ENCODE results near the gene ZMIZ1. TPM values are rescaled to one million over a fixed set of nuclear protein-coding genes. Genes with fewer than 3 reads are reported as not detected.
A peak's percentile ranks its signal among the peaks of the same experiment; 100 is the strongest.

Gene ZMIZ1
- polyA plus RNA-seq, 2 of the 4 experiments (the other 2 are of a cell fraction): 8.1 to 30.3 TPM

DNA sequence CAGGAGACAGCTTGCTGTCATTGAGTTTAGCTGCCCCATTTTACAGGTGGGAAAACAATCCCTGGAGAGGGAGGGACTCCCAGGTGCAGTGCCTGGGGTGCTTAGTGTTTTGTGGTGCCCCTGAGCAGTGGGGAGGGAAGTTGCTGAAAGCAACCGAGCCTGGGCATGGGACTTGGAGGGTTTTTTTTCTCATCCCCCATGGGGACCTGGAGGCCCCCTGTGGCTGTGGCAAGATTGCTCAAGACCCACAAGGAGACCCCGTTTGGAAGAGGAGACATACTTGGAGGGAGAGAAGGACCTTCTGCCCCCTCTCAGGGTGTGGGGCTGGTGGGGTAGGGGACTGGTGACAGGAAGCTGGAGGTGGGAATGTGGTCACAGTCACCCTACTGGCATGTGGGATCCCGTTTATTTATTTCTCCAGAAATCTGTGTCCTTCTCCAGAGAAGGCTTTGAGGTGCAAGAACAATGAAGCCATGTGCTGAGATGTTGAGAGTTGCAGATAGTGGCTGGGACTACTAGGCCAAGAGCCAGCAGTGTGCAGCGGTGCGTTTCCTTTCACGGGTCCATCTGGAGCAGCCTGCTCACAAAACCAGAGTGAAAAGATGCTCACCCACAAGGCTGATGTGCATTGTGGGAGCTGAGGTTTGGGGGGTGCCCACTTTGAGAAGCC lies 21.5 kb downstream of the ZMIZ1 start:
- POLR2A ChIA-PET: no interaction called here
- CTCF ChIA-PET: interaction anchor here (1.0 to 34.5 kb wide), 2 partner anchors 25 to 103 kb away, joined by 5 to 373 read pairs; no protein-coding TSS in a partner anchor
- H3K9me3 ChIP-seq: no peaks in the 10 kb centered on the region
- H3K4me1 ChIP-seq: peaks cover 99% of the 10 kb centered on the region
- H3K4me3 ChIP-seq: no peak overlapping the region
- FAIRE-seq (no peak), ATAC-seq (no peak), DNase-seq (ENCODE audit: low read depth in 1 of 2, low spot score in 1 of 2) (no peak)
- TF ChIP-seq RFX5 (IDR thresholded peaks at IDR 0.05): no peak
- no peak for TF ChIP-seq TFCP2L1 (CRISPR knock-in tag; IDR thresholded peaks at IDR 0.05)
- TF ChIP-seq RCOR1 (IDR thresholded peaks at IDR 0.05; ENCODE audit: low read depth, low read length): no peak
- TF ChIP-seq EHF (CRISPR knock-in tag; IDR thresholded peaks at IDR 0.05): no peak
- TF ChIP-seq HDAC2 (IDR thresholded peaks at IDR 0.05): no peak
- TF ChIP-seq, protein P1, sequence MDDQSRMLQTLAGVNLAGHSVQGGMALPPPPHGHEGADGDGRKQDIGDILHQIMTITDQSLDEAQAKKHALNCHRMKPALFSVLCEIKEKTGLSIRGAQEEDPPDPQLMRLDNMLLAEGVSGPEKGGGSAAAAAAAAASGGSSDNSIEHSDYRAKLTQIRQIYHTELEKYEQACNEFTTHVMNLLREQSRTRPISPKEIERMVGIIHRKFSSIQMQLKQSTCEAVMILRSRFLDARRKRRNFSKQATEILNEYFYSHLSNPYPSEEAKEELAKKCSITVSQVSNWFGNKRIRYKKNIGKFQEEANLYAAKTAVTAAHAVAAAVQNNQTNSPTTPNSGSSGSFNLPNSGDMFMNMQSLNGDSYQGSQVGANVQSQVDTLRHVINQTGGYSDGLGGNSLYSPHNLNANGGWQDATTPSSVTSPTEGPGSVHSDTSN (IDR thresholded peaks at IDR 0.05): no peak
- no peak for TF ChIP-seq ELK1 (IDR thresholded peaks at IDR 0.05; ENCODE audit: low read depth, low read length)
- TF ChIP-seq PHF8 (IDR thresholded peaks at IDR 0.05; ENCODE audit: borderline replicate concordance, low read depth): no peak
- TF ChIP-seq, protein P2, sequence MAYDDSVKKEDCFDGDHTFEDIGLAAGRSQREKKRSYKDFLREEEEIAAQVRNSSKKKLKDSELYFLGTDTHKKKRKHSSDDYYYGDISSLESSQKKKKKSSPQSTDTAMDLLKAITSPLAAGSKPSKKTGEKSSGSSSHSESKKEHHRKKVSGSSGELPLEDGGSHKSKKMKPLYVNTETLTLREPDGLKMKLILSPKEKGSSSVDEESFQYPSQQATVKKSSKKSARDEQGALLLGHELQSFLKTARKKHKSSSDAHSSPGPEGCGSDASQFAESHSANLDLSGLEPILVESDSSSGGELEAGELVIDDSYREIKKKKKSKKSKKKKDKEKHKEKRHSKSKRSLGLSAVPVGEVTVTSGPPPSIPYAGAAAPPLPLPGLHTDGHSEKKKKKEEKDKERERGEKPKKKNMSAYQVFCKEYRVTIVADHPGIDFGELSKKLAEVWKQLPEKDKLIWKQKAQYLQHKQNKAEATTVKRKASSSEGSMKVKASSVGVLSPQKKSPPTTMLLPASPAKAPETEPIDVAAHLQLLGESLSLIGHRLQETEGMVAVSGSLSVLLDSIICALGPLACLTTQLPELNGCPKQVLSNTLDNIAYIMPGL (CRISPR knock-in tag; IDR thresholded peaks at IDR 0.05; ENCODE audit: borderline replicate concordance): no peak
- no peak for TF ChIP-seq EP300 (IDR thresholded peaks at IDR 0.05)
- H3K4me2 ChIP-seq: no peak overlapping the region
- 69% methylated on average over 6 of the region's 6 CpGs for WGBS (ENCODE audit: missing lambda C conversion rate)
- H3K27ac ChIP-seq: peak overlapping the region in 1 of 2 experiments; percentile 35; a peak in 2 of 6 replicates

DNA sequence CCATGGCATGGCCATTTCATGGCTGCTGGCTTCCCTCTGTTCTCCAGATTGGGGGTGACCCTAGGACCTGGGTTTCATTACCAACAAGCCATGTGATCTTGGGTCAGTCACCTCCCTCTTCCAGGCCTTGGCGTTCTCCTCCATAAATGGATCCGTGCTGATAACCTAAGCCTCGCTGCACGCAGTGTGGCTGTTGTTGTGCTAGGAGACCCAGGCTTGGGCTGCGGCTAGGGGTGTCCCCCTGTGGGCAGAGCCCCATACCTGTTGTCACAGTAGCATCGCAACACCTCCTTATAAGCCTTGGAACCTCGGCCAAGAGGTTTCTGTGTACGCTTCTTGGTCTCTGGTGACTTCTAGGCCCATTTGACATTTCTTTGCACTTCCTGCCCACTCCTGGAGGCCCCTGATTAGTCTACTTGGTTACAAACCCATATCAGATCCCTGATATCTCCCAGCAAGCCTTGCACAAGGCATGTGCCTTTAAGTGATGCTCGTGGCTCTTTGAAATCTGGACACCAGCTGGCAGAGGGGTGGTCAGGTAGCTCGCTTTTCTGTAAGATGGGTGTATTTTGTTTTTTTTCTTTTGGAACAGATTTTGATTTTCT lies 23.6 kb downstream of the ZMIZ1 start:
- peak overlapping the region; percentile 71; the same call in 2 of the 3 replicates for H3K4me2 ChIP-seq
- peak overlapping the region; percentile 70 to 82; a peak in 4 of 6 replicates for H3K27ac ChIP-seq
- no peak for DNase-seq (ENCODE audit: low read depth in 1 of 2, low spot score in 1 of 2)
- no peak for ATAC-seq
- CTCF ChIA-PET: interaction anchor here (1.4 to 2.3 kb wide), 3 partner anchors 17 to 1045 kb away, joined by 3 to 9 read pairs (median 4); no protein-coding TSS in a partner anchor
- no peak for TF ChIP-seq CHD2 (IDR thresholded peaks at IDR 0.05; ENCODE audit: low read length, partially characterized antibody)
- TF ChIP-seq, protein P3, sequence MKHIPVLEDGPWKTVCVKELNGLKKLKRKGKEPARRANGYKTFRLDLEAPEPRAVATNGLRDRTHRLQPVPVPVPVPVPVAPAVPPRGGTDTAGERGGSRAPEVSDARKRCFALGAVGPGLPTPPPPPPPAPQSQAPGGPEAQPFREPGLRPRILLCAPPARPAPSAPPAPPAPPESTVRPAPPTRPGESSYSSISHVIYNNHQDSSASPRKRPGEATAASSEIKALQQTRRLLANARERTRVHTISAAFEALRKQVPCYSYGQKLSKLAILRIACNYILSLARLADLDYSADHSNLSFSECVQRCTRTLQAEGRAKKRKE (CRISPR knock-in tag; IDR thresholded peaks at IDR 0.05; ENCODE audit: low read depth): no peak
- TF ChIP-seq NFE2L2 (conservative IDR thresholded peaks at IDR 0.05; ENCODE audit: low read length): no peak
- TF ChIP-seq CBX2 (IDR thresholded peaks at IDR 0.05; ENCODE audit: borderline replicate concordance, low read depth): no peak
- no peak for TF ChIP-seq EHF (CRISPR knock-in tag; IDR thresholded peaks at IDR 0.05)
- TF ChIP-seq GATA3 (IDR thresholded peaks at IDR 0.05; ENCODE audit: borderline replicate concordance): no peak
- TF ChIP-seq BHLHE40 (IDR thresholded peaks at IDR 0.05; ENCODE audit: low read depth, low read length): no peak
- TF ChIP-seq E2F6 (IDR thresholded peaks at IDR 0.05; ENCODE audit: borderline replicate concordance, low read depth): no peak
- TF ChIP-seq CEBPB (IDR thresholded peaks at IDR 0.05): no peak
- no peak for TF ChIP-seq POLR2AphosphoS2 (conservative IDR thresholded peaks at IDR 0.05; ENCODE audit: low read length)
- TF ChIP-seq RFX5 (IDR thresholded peaks at IDR 0.05): no peak
- TF ChIP-seq, protein P4, sequence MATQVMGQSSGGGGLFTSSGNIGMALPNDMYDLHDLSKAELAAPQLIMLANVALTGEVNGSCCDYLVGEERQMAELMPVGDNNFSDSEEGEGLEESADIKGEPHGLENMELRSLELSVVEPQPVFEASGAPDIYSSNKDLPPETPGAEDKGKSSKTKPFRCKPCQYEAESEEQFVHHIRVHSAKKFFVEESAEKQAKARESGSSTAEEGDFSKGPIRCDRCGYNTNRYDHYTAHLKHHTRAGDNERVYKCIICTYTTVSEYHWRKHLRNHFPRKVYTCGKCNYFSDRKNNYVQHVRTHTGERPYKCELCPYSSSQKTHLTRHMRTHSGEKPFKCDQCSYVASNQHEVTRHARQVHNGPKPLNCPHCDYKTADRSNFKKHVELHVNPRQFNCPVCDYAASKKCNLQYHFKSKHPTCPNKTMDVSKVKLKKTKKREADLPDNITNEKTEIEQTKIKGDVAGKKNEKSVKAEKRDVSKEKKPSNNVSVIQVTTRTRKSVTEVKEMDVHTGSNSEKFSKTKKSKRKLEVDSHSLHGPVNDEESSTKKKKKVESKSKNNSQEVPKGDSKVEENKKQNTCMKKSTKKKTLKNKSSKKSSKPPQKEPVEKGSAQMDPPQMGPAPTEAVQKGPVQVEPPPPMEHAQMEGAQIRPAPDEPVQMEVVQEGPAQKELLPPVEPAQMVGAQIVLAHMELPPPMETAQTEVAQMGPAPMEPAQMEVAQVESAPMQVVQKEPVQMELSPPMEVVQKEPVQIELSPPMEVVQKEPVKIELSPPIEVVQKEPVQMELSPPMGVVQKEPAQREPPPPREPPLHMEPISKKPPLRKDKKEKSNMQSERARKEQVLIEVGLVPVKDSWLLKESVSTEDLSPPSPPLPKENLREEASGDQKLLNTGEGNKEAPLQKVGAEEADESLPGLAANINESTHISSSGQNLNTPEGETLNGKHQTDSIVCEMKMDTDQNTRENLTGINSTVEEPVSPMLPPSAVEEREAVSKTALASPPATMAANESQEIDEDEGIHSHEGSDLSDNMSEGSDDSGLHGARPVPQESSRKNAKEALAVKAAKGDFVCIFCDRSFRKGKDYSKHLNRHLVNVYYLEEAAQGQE (IDR thresholded peaks at IDR 0.05): no peak
- no peak for TF ChIP-seq NR3C1 (IDR thresholded peaks at IDR 0.05)
- no peak for TF ChIP-seq KDM5A (IDR thresholded peaks at IDR 0.05)
- no peak for TF ChIP-seq HEYL (CRISPR knock-in tag; IDR thresholded peaks at IDR 0.05)
- H3K4me3 ChIP-seq: no peak overlapping the region
- H3K9me3 ChIP-seq: no peaks in the 10 kb centered on the region
- POLR2A ChIA-PET: no interaction called here
- 91% methylated on average over 10 of the region's 10 CpGs for WGBS (ENCODE audit: missing lambda C conversion rate)
- H3K4me1 ChIP-seq: peaks cover 97% of the 10 kb centered on the region
- FAIRE-seq: no peak
